Glutamatergic neuron (in vitro differentiated cells): ENCODE results near the gene ZAR1. TPM values are rescaled to one million over a fixed set of nuclear protein-coding genes. Genes with fewer than 3 reads are reported as not detected.
"Not testable (repeated sequence)": the region's sequence is repeated elsewhere in the genome, so short reads cannot be mapped to it uniquely, and the experiment has no call there.

ENCODE experiments used
- DNase-seq: peaks from one replicate; pipeline ENCODE4 v3.0.0; 2022
- H3K27ac Mint-ChIP-seq: one replicate; pipeline ENCODE4 v1.8.0; 2020; ENCODE audit warnings: mild to moderate bottlenecking, mixed read lengths, inconsistent platforms; ENCODE audit not compliant: unreplicated experiment
- H3K27me3 Mint-ChIP-seq: one replicate; pipeline ENCODE4 v1.8.0; 2020; ENCODE audit warnings: mild to moderate bottlenecking, moderate library complexity, mixed read lengths, inconsistent platforms; ENCODE audit not compliant: unreplicated experiment
- H3K36me3 Mint-ChIP-seq: one replicate; pipeline ENCODE4 v1.8.0; 2020; ENCODE audit warnings: mild to moderate bottlenecking, mixed read lengths, inconsistent platforms; ENCODE audit not compliant: unreplicated experiment
- H3K4me1 Mint-ChIP-seq: one replicate; pipeline ENCODE4 v1.8.0; 2020; ENCODE audit warnings: mild to moderate bottlenecking, low read depth, mixed read lengths, inconsistent platforms; ENCODE audit not compliant: unreplicated experiment
- H3K4me3 Mint-ChIP-seq: one replicate; pipeline ENCODE4 v1.8.0; 2020; ENCODE audit warnings: mild to moderate bottlenecking, mixed read lengths, inconsistent platforms; ENCODE audit not compliant: unreplicated experiment
- H3K9me3 Mint-ChIP-seq: one replicate; pipeline ENCODE4 v1.8.0; 2020; ENCODE audit warnings: mild to moderate bottlenecking, moderate library complexity, mixed read lengths, inconsistent platforms; ENCODE audit not compliant: unreplicated experiment
- long read RNA-seq: library from polyadenylated mRNA; unstranded; transcript quantifications from one replicate; pipeline ENCODE4 v2.0.0, GENCODE V29; 2020; ENCODE audit not compliant: unreplicated experiment
- total RNA-seq: library from RNA; stranded (reverse); fragmentation: NEBNext Ultra II Directional; extraction: Animal tissue kit (Norgen Biotek cat#: 25700); gene quantifications from one replicate; pipeline ENCODE4 v1.2.1, GENCODE V29; 2021; ENCODE audit not compliant: unreplicated experiment
- TF ChIP-seq, protein P1 (sequence below): fragments of 200-600 bp; sonication (generic); IDR thresholded peaks from one replicate; pipeline ENCODE4 v1.5.0; 2021; ENCODE audit not compliant: partially characterized antibody, unreplicated experiment

ZAR1 gene
- total RNA-seq = 0.49 TPM
- long read RNA-seq = 0 reads

GRCh38 chr4:48490012-48490679 is at the start of gene ZAR1:
Gene ZAR1 (plus strand): TSS chr4:48490252. CDS start chr4:48490292, 40 bp downstream.
- peaks cover 10% of the 10 kb centered on the region for H3K36me3 Mint-ChIP-seq
- peak within 1 kb of the TSS; percentile 74 for H3K4me3 Mint-ChIP-seq
- no peak within 1 kb of the TSS for H3K27ac Mint-ChIP-seq
- peaks cover 7% of the 10 kb centered on the region for H3K4me1 Mint-ChIP-seq
- peaks cover 14% of the 10 kb centered on the region for H3K27me3 Mint-ChIP-seq
- peaks cover 2% of the 10 kb centered on the region for H3K9me3 Mint-ChIP-seq
- peak; percentile 29 for DNase-seq
- TF ChIP-seq, protein P1, sequence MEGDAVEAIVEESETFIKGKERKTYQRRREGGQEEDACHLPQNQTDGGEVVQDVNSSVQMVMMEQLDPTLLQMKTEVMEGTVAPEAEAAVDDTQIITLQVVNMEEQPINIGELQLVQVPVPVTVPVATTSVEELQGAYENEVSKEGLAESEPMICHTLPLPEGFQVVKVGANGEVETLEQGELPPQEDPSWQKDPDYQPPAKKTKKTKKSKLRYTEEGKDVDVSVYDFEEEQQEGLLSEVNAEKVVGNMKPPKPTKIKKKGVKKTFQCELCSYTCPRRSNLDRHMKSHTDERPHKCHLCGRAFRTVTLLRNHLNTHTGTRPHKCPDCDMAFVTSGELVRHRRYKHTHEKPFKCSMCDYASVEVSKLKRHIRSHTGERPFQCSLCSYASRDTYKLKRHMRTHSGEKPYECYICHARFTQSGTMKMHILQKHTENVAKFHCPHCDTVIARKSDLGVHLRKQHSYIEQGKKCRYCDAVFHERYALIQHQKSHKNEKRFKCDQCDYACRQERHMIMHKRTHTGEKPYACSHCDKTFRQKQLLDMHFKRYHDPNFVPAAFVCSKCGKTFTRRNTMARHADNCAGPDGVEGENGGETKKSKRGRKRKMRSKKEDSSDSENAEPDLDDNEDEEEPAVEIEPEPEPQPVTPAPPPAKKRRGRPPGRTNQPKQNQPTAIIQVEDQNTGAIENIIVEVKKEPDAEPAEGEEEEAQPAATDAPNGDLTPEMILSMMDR = no peak

- not testable (repeated sequence) for DNase-seq, H3K4me1 Mint-ChIP-seq, H3K27me3 Mint-ChIP-seq, H3K36me3 Mint-ChIP-seq, H3K9me3 Mint-ChIP-seq, H3K4me3 Mint-ChIP-seq, H3K27ac Mint-ChIP-seq
These were observed 49.1 kb upstream of the ZAR1 start for GRCh38 chr4:48440914-48441313.

GRCh38 chr4:48445704-48446103 is 44.3 kb upstream of the ZAR1 start:
- Mint-ChIP-seq H3K36me3 (no peaks in the 10 kb centered on the region), H3K4me1 (peaks cover 1% of the 10 kb centered on the region), H3K9me3 (peaks cover 2% of the 10 kb centered on the region), H3K4me3 (no peak overlapping the region), H3K27me3 (no peaks in the 10 kb centered on the region), H3K27ac (no peak overlapping the region)
- TF ChIP-seq, protein P1 = peak; percentile 78
- DNase-seq = no peak

- TF ChIP-seq, protein P1 = no peak
- no peak overlapping the region for H3K4me3 Mint-ChIP-seq
- H3K27ac Mint-ChIP-seq = no peak overlapping the region
- H3K36me3 Mint-ChIP-seq = no peaks in the 10 kb centered on the region
- peaks cover 1% of the 10 kb centered on the region for H3K4me1 Mint-ChIP-seq
- H3K27me3 Mint-ChIP-seq = no peaks in the 10 kb centered on the region
- DNase-seq = no peak
- peaks cover 2% of the 10 kb centered on the region for H3K9me3 Mint-ChIP-seq
These were observed 43.4 kb upstream of the ZAR1 start for GRCh38 chr4:48446642-48447041.

- Mint-ChIP-seq H3K27me3 (no peaks in the 10 kb centered on the region), H3K9me3 (peaks cover 2% of the 10 kb centered on the region), H3K27ac (no peak overlapping the region), H3K4me1 (no peaks in the 10 kb centered on the region), H3K4me3 (no peak overlapping the region), H3K36me3 (no peaks in the 10 kb centered on the region)
- no peak for DNase-seq
- TF ChIP-seq, protein P1 = no peak
These were observed 40.9 kb upstream of the ZAR1 start for GRCh38 chr4:48449151-48449550.
